ENCODE results near the gene SSC5D. TPM values are rescaled to one million over a fixed set of nuclear protein-coding genes. Genes with fewer than 3 reads are reported as not detected.

SSC5D gene
- total RNA-seq, 1 donor from 2014 or later, result 13.5 TPM

DNA sequence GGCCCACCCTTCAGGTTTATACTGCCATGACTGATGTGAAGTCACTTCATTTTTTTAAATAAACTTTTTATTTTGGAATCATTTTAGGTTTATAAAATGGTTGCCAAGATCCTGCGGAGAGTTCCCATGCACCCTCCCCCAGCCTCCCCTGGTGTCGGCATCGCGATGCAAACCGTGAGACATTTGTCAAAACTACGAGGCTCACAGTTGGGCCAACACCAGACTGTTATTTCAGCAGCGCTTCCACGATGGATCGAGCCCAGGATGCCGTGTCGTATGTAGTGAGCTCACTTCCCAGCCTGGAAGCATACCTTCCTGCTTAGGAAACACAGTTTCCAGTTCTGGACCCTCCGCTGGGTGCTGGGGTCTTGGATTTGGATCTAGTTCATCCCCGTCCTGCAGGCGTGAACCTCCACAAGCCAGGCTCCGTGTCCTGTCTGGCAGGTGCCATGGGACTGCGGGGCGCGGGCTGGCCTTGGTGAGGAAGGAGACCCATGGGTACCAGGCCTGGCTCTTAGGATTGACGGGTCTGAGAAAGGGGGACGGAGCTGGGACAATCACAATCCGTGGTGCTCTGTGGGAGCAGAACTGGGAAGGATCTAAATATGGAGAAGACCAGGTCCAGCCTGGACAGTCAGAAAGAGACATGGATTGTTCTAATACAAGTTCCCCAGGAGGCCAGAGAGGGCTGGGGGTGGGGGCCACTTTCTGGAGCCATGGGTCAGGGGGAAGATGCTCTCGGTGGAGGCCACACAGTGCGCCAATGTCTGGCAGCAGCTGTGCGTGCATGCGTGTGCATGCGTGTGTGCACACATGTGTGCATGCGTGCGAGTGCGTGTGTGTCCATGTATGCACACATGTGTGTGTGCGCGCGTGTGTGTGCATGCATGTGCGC, 51.1 kb downstream of the SSC5D start:
- no peaks in the 10 kb centered on the region for H3K36me3 ChIP-seq
- TF ChIP-seq CTCF (IDR thresholded peaks at IDR 0.05) (no peak), POLR2A (IDR thresholded peaks at IDR 0.05) (no peak), POLR2AphosphoS5 (IDR thresholded peaks at IDR 0.05; ENCODE audit: insufficient read depth in 1 of 2, low read depth in 1 of 2) (no peak)
- DNase-seq (ENCODE audit: extremely low spot score in 2 of 2), result no peak
- no peaks in the 10 kb centered on the region for H3K27me3 ChIP-seq
- H3K27ac ChIP-seq, result no peak overlapping the region
- no peaks in the 10 kb centered on the region for H3K4me1 ChIP-seq
- no peaks in the 10 kb centered on the region for H3K9me3 ChIP-seq
- intact Hi-C loops (cut with DNase I), result no loop called here
- no peak overlapping the region for H3K4me3 ChIP-seq

- Histone ChIP-seq H3K27ac (no peak overlapping the region), H3K36me3 (no peaks in the 10 kb centered on the region), H3K4me3 (no peak overlapping the region), H3K27me3 (no peaks in the 10 kb centered on the region), H3K4me1 (no peaks in the 10 kb centered on the region), H3K9me3 (no peaks in the 10 kb centered on the region)
- TF ChIP-seq POLR2AphosphoS5 (IDR thresholded peaks at IDR 0.05; ENCODE audit: insufficient read depth in 1 of 2, low read depth in 1 of 2) (no peak), POLR2A (IDR thresholded peaks at IDR 0.05) (no peak), CTCF (IDR thresholded peaks at IDR 0.05) (no peak)
- DNase-seq (ENCODE audit: extremely low spot score in 2 of 2), result no peak
- intact Hi-C loops (cut with DNase I), result no loop called here
Measured at GRCh38 chr19:55540619-55541018, 52.4 kb downstream of the SSC5D start.

DNA sequence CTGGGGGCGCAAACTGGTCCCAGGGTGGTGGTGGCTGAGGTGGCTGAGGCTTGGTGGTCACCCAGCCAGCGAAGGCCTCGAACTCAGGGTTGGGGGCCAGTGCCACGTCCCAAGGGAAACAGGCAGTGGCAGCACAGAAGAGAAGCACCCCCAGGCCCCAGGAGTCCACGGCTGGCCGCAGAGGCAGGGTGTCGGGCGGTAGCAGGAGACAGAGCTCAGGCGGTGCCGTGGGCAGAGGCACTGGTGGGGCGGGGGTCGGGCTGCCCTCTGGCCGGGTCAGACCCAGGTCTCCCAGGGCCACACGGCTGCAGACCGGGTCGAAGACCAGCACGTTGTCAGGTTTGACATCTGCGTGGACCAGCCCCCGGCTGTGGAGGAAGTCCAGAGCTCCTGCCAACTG, 52.9 kb downstream of the SSC5D start:
- intact Hi-C loops (cut with DNase I), result no loop called here
- Histone ChIP-seq H3K4me1 (no peaks in the 10 kb centered on the region), H3K27ac (no peak overlapping the region), H3K9me3 (no peaks in the 10 kb centered on the region), H3K36me3 (no peaks in the 10 kb centered on the region), H3K27me3 (no peaks in the 10 kb centered on the region), H3K4me3 (no peak overlapping the region)
- DNase-seq (ENCODE audit: extremely low spot score in 2 of 2), result no peak
- no peak for TF ChIP-seq POLR2A (IDR thresholded peaks at IDR 0.05)
- TF ChIP-seq POLR2AphosphoS5 (IDR thresholded peaks at IDR 0.05; ENCODE audit: insufficient read depth in 1 of 2, low read depth in 1 of 2), result no peak
- no peak for TF ChIP-seq CTCF (IDR thresholded peaks at IDR 0.05)

DNA sequence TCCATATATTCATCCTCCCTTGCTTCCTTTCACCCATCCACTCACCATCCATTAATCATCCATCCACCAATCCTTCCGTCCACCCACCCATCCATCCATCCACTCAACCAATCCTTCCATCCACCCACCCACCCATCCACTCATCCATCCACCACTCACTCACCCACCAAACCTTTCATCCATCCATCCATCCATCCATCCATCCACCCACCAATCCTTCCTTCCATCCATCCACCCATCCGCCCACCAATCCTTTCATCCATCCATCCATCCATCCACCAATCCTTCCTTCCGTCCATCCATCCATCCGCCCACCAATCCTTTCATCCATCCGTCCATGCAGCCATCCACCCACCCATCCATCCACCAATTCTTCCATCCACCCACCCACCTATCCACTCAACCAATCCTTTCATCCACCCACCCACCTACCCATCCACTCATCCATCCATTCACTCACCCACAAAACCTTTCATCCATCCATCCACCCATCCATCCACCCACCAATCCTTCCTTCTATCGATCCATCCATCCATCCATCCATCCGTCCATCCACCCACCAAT, 54.1 kb downstream of the SSC5D start:
- no peak overlapping the region for H3K4me3 ChIP-seq
- DNase-seq (ENCODE audit: extremely low spot score in 2 of 2), result no peak
- no peaks in the 10 kb centered on the region for H3K27me3 ChIP-seq
- intact Hi-C loops (cut with DNase I), result no loop called here
- H3K9me3 ChIP-seq, result no peaks in the 10 kb centered on the region
- TF ChIP-seq POLR2AphosphoS5 (IDR thresholded peaks at IDR 0.05; ENCODE audit: insufficient read depth in 1 of 2, low read depth in 1 of 2) (no peak), CTCF (IDR thresholded peaks at IDR 0.05) (no peak), POLR2A (IDR thresholded peaks at IDR 0.05) (no peak)
- H3K36me3 ChIP-seq, result no peaks in the 10 kb centered on the region
- H3K4me1 ChIP-seq, result no peaks in the 10 kb centered on the region
- H3K27ac ChIP-seq, result no peak overlapping the region

- no peak overlapping the region for H3K4me3 ChIP-seq
- no peaks in the 10 kb centered on the region for H3K4me1 ChIP-seq
- intact Hi-C loops (cut with DNase I), result no loop called here
- no peak for TF ChIP-seq POLR2AphosphoS5 (IDR thresholded peaks at IDR 0.05; ENCODE audit: insufficient read depth in 1 of 2, low read depth in 1 of 2)
- no peak for TF ChIP-seq POLR2A (IDR thresholded peaks at IDR 0.05)
- TF ChIP-seq CTCF (IDR thresholded peaks at IDR 0.05), result no peak
- no peaks in the 10 kb centered on the region for H3K36me3 ChIP-seq
- H3K27me3 ChIP-seq, result no peaks in the 10 kb centered on the region
- no peak for DNase-seq (ENCODE audit: extremely low spot score in 2 of 2)
- H3K9me3 ChIP-seq, result no peaks in the 10 kb centered on the region
- no peak overlapping the region for H3K27ac ChIP-seq
Measured at GRCh38 chr19:55543567-55543966, 55.3 kb downstream of the SSC5D start.

Data from vagina (tissue), 2 donors.